A673 (cell line): ENCODE measurements around the gene VDR. TPM values are rescaled to one million over a fixed set of nuclear protein-coding genes. Genes with fewer than 3 reads are reported as not detected.

ENCODE experiments used
- BruUV-seq: library from RNA; stranded (reverse); fragments of 400-500 nt; replicated peaks from 2 replicates; lab custom pipeline; 2021; lab: Mats Ljungman, UMichigan
- CTCF ChIA-PET: fragments of 300-600 bp; sonication (Branson Sonifier 250); formaldehyde crosslinking; loops from one replicate; lab custom pipeline; 2022; ENCODE audit warnings: antibody characterized with exemption; lab: Charles Lee
- POLR2A ChIA-PET: fragments of 300-600 bp; sonication (Branson Sonifier 250); formaldehyde crosslinking; loops from one replicate; lab custom pipeline; 2022; ENCODE audit warnings: antibody characterized with exemption; ENCODE audit not compliant: low non-redundant PET; lab: Charles Lee
- DNase-seq: peaks from one replicate; pipeline ENCODE4 v3.0.0-alpha.2; 2015; ENCODE audit warnings: low spot score
- H3K27ac ChIP-seq: fragments of 200-600 bp; sonication (generic); 2 replicates; pipeline ENCODE4 v1.5.1; 2016; ENCODE audit warnings: mixed run types, low read depth, mild to moderate bottlenecking, mixed read lengths, antibody characterized with exemption, low read length; ENCODE audit not compliant: poor library complexity, severe bottlenecking
- H3K27me3 ChIP-seq: fragments of 200-600 bp; sonication (generic); replicated peaks from 2 replicates; pipeline ENCODE4 v1.6.1; 2017; ENCODE audit warnings: mixed run types, low read depth, mild to moderate bottlenecking, mixed read lengths, antibody characterized with exemption, low read length; ENCODE audit not compliant: insufficient read depth, poor library complexity
- H3K36me3 ChIP-seq: fragments of 200-600 bp; sonication (generic); 2 replicates; pipeline ENCODE4 v1.6.1; 2016; ENCODE audit warnings: mixed run types, mild to moderate bottlenecking, mixed read lengths, antibody characterized with exemption, low read length; ENCODE audit not compliant: insufficient read depth, poor library complexity, severe bottlenecking
- H3K4me1 ChIP-seq: fragments of 200-600 bp; sonication (generic); 2 replicates; pipeline ENCODE4 v1.6.1; 2017; ENCODE audit warnings: mixed run types, mild to moderate bottlenecking, mixed read lengths, antibody characterized with exemption, low read length; ENCODE audit not compliant: insufficient read depth, poor library complexity, severe bottlenecking
- H3K4me3 ChIP-seq: fragments of 200-600 bp; sonication (generic); 2 replicates; pipeline ENCODE4 v1.5.1; 2016; ENCODE audit warnings: low read depth, mixed run types, mild to moderate bottlenecking, mixed read lengths, low read length; ENCODE audit not compliant: poor library complexity, severe bottlenecking
- H3K9me3 ChIP-seq: fragments of 200-600 bp; sonication (generic); 2 replicates; pipeline ENCODE4 v1.6.1; 2016; ENCODE audit warnings: mixed run types, low read depth, mild to moderate bottlenecking, mixed read lengths, antibody characterized with exemption, low read length; ENCODE audit not compliant: poor library complexity, severe bottlenecking
- CTCF ChIP-seq: fragments of 300-800, 200-600 bp; sonication (generic); conservative IDR thresholded peaks from 2 replicates; pipeline ENCODE4 v1.5.1; 2017; ENCODE audit warnings: low read depth, mild to moderate bottlenecking, antibody characterized with exemption, low read length, moderate library complexity, mixed read lengths
- EZH2 ChIP-seq: fragments of 200-600 bp; sonication (generic); IDR thresholded peaks from 2 replicates; pipeline ENCODE4 v1.6.1; 2017; ENCODE audit warnings: borderline replicate concordance, low read depth, mild to moderate bottlenecking, mixed read lengths, antibody characterized with exemption, low read length; ENCODE audit not compliant: poor library complexity, severe bottlenecking
- intact Hi-C: fragments of 100-400 bp; cut with micrococcal nuclease; formaldehyde crosslinking; loops from one replicate; pipeline ENCODE4 v1.10.0; 2022; ENCODE audit not compliant: unreplicated experiment
- total RNA-seq: library from RNA; stranded (reverse); gene quantifications from 2 replicates; pipeline ENCODE4 v1.2.3, GENCODE V29; 2021

Gene VDR
- total RNA-seq, 1 experiment from 2014 or later = 0.43 TPM

- BruUV-seq = no TSS peak
- Histone ChIP-seq H3K27me3 (peaks cover 34% of the 10 kb centered on the region), H3K4me1 (peaks cover 7% of the 10 kb centered on the region), H3K27ac (no peak overlapping the region), H3K9me3 (no peaks in the 10 kb centered on the region), H3K4me3 (peak overlapping the region; percentile 52), H3K36me3 (no peaks in the 10 kb centered on the region)
- DNase-seq = peak; percentile 24
- intact Hi-C loops = no loop called here
- POLR2A ChIA-PET = no interaction called here
- no peak for TF ChIP-seq EZH2
- TF ChIP-seq CTCF = no peak
- CTCF ChIA-PET = interaction anchor here (0.5 to 1.2 kb wide), 4 partner anchors 9 to 297 kb away, joined by 3 to 11 read pairs (median 4); partner anchors contain the start of gene TMEM106C
Measured at GRCh38 chr12:47903927-47904712, 674 bp downstream of the VDR start.

GRCh38 chr12:47903151-47903611 is 1.6 kb downstream of the VDR start:
- Histone ChIP-seq H3K27me3 (peaks cover 34% of the 10 kb centered on the region), H3K4me3 (no peak overlapping the region)

GRCh38 chr12:47902131-47902639 is 2.6 kb downstream of the VDR start:
- ChIA-PET POLR2A (no interaction called here), CTCF (no interaction called here)
- intact Hi-C loops = no loop called here

More at GRCh38 chr12:47903151-47903611, 1.6 kb downstream of the VDR start:
- H3K36me3 ChIP-seq = no peaks in the 10 kb centered on the region
- no peak for DNase-seq
- H3K9me3 ChIP-seq = no peaks in the 10 kb centered on the region
- peaks cover 7% of the 10 kb centered on the region for H3K4me1 ChIP-seq
- POLR2A ChIA-PET = no interaction called here
- BruUV-seq = no TSS peak
- no peak overlapping the region for H3K27ac ChIP-seq
- TF ChIP-seq CTCF (no peak), EZH2 (no peak)
- intact Hi-C loops = no loop called here
- CTCF ChIA-PET = no interaction called here

More at GRCh38 chr12:47902131-47902639, 2.6 kb downstream of the VDR start:
- Histone ChIP-seq H3K36me3 (no peaks in the 10 kb centered on the region), H3K4me3 (no peak overlapping the region), H3K27me3 (peaks cover 30% of the 10 kb centered on the region), H3K27ac (no peak overlapping the region), H3K9me3 (no peaks in the 10 kb centered on the region), H3K4me1 (peaks cover 7% of the 10 kb centered on the region)
- TF ChIP-seq EZH2 (no peak), CTCF (no peak)
- no TSS peak for BruUV-seq
- no peak for DNase-seq
